ENCODE results near the gene CTDSP1. TPM values are rescaled to one million over a fixed set of nuclear protein-coding genes. Genes with fewer than 3 reads are reported as not detected.

The CTDSP1 gene
- polyA plus RNA-seq, 2 of the 4 experiments (the other 2 are of a cell fraction), result 39.5 to 50.3 TPM

DNA sequence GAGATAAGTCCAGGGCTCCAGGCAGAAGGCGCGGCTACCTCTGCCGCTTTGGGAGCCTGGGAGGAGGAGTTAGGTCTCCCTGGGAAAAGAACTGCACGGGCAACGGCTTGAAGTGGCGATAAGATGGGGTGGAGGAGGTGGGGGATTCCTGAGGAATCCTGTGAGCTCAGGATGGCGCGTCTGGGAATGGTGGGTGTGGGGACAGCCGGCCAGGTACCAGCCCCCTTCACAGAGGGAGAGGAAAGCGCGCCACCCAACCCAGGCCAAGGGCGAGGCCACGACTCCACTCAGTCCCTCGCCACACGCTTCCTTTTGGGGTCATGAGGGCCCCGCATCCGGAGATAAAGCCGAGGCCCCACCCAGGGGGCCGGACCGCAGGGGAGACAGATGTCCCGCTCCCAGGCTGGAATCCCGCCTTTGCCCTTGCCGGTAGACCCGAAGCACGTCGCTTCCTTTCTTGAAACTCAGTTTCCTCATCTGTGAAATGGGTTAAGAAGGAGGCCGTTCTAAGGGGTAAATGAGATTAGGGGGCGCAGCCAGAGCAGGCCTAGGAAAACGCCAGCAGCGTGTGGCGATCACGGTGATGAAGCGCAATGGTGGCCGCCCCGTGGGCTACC lies 1.7 kb upstream of the CTDSP1 start (continued):
- TF ChIP-seq, protein P1, sequence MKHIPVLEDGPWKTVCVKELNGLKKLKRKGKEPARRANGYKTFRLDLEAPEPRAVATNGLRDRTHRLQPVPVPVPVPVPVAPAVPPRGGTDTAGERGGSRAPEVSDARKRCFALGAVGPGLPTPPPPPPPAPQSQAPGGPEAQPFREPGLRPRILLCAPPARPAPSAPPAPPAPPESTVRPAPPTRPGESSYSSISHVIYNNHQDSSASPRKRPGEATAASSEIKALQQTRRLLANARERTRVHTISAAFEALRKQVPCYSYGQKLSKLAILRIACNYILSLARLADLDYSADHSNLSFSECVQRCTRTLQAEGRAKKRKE (CRISPR knock-in tag; IDR thresholded peaks at IDR 0.05; ENCODE audit: low read depth), result peak; percentile 40; the same call in 1 of the 2 replicates
- TF ChIP-seq, protein P2, sequence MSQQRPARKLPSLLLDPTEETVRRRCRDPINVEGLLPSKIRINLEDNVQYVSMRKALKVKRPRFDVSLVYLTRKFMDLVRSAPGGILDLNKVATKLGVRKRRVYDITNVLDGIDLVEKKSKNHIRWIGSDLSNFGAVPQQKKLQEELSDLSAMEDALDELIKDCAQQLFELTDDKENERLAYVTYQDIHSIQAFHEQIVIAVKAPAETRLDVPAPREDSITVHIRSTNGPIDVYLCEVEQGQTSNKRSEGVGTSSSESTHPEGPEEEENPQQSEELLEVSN (IDR thresholded peaks at IDR 0.05; ENCODE audit: borderline replicate concordance, low read depth), result peak; percentile 61; the same call in 1 of the 2 replicates
- TF ChIP-seq, protein P3, sequence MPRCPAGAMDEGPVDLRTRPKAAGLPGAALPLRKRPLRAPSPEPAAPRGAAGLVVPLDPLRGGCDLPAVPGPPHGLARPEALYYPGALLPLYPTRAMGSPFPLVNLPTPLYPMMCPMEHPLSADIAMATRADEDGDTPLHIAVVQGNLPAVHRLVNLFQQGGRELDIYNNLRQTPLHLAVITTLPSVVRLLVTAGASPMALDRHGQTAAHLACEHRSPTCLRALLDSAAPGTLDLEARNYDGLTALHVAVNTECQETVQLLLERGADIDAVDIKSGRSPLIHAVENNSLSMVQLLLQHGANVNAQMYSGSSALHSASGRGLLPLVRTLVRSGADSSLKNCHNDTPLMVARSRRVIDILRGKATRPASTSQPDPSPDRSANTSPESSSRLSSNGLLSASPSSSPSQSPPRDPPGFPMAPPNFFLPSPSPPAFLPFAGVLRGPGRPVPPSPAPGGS (IDR thresholded peaks at IDR 0.05), result peak; percentile 33; the same call in 1 of the 3 replicates
- TF ChIP-seq ZC3H11A (IDR thresholded peaks at IDR 0.05) (no peak), SREBF2 (IDR thresholded peaks at IDR 0.05) (no peak), SMC3 (IDR thresholded peaks at IDR 0.05) (no peak), NFE2L2 (conservative IDR thresholded peaks at IDR 0.05; ENCODE audit: low read length) (no peak), FOSB (CRISPR knock-in tag; IDR thresholded peaks at IDR 0.05) (no peak), TFCP2L1 (CRISPR knock-in tag; IDR thresholded peaks at IDR 0.05) (0 out of 2 replicates have a peak, but pooled peaks have one; percentile 21), RARB (CRISPR knock-in tag; IDR thresholded peaks at IDR 0.05) (no peak), RFX5 (IDR thresholded peaks at IDR 0.05) (no peak), JUN (IDR thresholded peaks at IDR 0.05) (no peak; a peak in 2 of 5 replicates), POLR2AphosphoS2 (conservative IDR thresholded peaks at IDR 0.05; ENCODE audit: low read length) (no peak), RNF2 (IDR thresholded peaks at IDR 0.05; ENCODE audit: borderline replicate concordance, low read depth) (no peak), BHLHE40 (IDR thresholded peaks at IDR 0.05; ENCODE audit: low read depth, low read length) (no peak), ZSCAN20 (CRISPR knock-in tag; IDR thresholded peaks at IDR 0.05) (no peak), HOXB5 (CRISPR knock-in tag; IDR thresholded peaks at IDR 0.05) (no peak), CBX2 (IDR thresholded peaks at IDR 0.05; ENCODE audit: borderline replicate concordance, low read depth) (no peak), HOXA7 (CRISPR knock-in tag; IDR thresholded peaks at IDR 0.05) (no peak), CHD4 (IDR thresholded peaks at IDR 0.05; ENCODE audit: borderline replicate concordance) (peak; percentile 63; the same call in 1 of the 2 replicates), HDAC2 (IDR thresholded peaks at IDR 0.05) (peak; percentile 83), NR3C1 (IDR thresholded peaks at IDR 0.05) (no peak), MYC (IDR thresholded peaks at IDR 0.05; ENCODE audit: borderline replicate concordance, low read length) (no peak)
- TF ChIP-seq, protein P4, sequence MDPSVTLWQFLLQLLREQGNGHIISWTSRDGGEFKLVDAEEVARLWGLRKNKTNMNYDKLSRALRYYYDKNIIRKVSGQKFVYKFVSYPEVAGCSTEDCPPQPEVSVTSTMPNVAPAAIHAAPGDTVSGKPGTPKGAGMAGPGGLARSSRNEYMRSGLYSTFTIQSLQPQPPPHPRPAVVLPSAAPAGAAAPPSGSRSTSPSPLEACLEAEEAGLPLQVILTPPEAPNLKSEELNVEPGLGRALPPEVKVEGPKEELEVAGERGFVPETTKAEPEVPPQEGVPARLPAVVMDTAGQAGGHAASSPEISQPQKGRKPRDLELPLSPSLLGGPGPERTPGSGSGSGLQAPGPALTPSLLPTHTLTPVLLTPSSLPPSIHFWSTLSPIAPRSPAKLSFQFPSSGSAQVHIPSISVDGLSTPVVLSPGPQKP (IDR thresholded peaks at IDR 0.05; ENCODE audit: low read depth, low read length), result no peak
- TF ChIP-seq, protein P5, sequence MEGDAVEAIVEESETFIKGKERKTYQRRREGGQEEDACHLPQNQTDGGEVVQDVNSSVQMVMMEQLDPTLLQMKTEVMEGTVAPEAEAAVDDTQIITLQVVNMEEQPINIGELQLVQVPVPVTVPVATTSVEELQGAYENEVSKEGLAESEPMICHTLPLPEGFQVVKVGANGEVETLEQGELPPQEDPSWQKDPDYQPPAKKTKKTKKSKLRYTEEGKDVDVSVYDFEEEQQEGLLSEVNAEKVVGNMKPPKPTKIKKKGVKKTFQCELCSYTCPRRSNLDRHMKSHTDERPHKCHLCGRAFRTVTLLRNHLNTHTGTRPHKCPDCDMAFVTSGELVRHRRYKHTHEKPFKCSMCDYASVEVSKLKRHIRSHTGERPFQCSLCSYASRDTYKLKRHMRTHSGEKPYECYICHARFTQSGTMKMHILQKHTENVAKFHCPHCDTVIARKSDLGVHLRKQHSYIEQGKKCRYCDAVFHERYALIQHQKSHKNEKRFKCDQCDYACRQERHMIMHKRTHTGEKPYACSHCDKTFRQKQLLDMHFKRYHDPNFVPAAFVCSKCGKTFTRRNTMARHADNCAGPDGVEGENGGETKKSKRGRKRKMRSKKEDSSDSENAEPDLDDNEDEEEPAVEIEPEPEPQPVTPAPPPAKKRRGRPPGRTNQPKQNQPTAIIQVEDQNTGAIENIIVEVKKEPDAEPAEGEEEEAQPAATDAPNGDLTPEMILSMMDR (IDR thresholded peaks at IDR 0.05), result no peak
- TF ChIP-seq, protein P6, sequence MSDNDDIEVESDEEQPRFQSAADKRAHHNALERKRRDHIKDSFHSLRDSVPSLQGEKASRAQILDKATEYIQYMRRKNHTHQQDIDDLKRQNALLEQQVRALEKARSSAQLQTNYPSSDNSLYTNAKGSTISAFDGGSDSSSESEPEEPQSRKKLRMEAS (IDR thresholded peaks at IDR 0.05), result peak; percentile 70
